SJCRH30 (cell line): Measurements from ENCODE around the gene CREB3L2. TPM values are rescaled to one million over a fixed set of nuclear protein-coding genes. Genes with fewer than 3 reads are reported as not detected.
A peak's percentile ranks its signal among the peaks of the same experiment; 100 is the strongest.

Experiments used
- DNase-seq, 2 experiments: peaks; one replicate each; pipeline ENCODE4 v3.0.0-alpha.2; 2015 to 2020
- H3K27ac ChIP-seq: fragments of 250-450 bp; sonication (Bioruptor Pico); 2 replicates; pipeline ENCODE4 v1.5.1; 2020; ENCODE audit warnings: mild to moderate bottlenecking, moderate library complexity
- H3K27me3 ChIP-seq: fragments of 250-450 bp; sonication (Bioruptor Pico); 2 replicates; pipeline ENCODE4 v1.5.1; 2020; ENCODE audit warnings: mild to moderate bottlenecking, moderate library complexity
- H3K36me3 ChIP-seq: fragments of 250-450 bp; sonication (Bioruptor Pico); 2 replicates; pipeline ENCODE4 v1.5.1; 2020; ENCODE audit warnings: mild to moderate bottlenecking, moderate library complexity
- H3K4me1 ChIP-seq: fragments of 250-450 bp; sonication (Bioruptor Pico); 2 replicates; pipeline ENCODE4 v1.5.1; 2020; ENCODE audit warnings: mild to moderate bottlenecking, moderate library complexity
- H3K4me3 ChIP-seq: fragments of 250-450 bp; sonication (Bioruptor Pico); 2 replicates; pipeline ENCODE4 v1.5.1; 2020; ENCODE audit warnings: mild to moderate bottlenecking, moderate library complexity
- H3K9me3 ChIP-seq: fragments of 250-450 bp; sonication (Bioruptor Pico); replicated peaks from 2 replicates; pipeline ENCODE4 v1.5.1; 2020; ENCODE audit warnings: mild to moderate bottlenecking, moderate library complexity
- total RNA-seq: library from RNA; depleted of rRNA; stranded (reverse); fragments of >200 nt; shearing (Covaris generic); gene quantifications from 2 replicates; pipeline ENCODE4 v1.2.3, GENCODE V29; 2014

CREB3L2 gene
- total RNA-seq, 1 experiment from 2014 or later, result 18.7 TPM

GRCh38 chr7:138002096-138002827, 376 bp upstream of the CREB3L2 start:
- H3K9me3 ChIP-seq, result no peaks in the 10 kb centered on the region
- 0 out of 2 replicates have a peak, but pooled peaks cover 4% of the 10 kb centered on the region for H3K4me1 ChIP-seq
- H3K27me3 ChIP-seq, result no peaks in the 10 kb centered on the region
- H3K27ac ChIP-seq, result peak overlapping the region; percentile 81; the same call in 1 of the 2 replicates
- no peaks in the 10 kb centered on the region for H3K36me3 ChIP-seq
- H3K4me3 ChIP-seq, result peak overlapping the region; percentile 78
- DNase-seq, result peak; percentile 98 to 99

DNA sequence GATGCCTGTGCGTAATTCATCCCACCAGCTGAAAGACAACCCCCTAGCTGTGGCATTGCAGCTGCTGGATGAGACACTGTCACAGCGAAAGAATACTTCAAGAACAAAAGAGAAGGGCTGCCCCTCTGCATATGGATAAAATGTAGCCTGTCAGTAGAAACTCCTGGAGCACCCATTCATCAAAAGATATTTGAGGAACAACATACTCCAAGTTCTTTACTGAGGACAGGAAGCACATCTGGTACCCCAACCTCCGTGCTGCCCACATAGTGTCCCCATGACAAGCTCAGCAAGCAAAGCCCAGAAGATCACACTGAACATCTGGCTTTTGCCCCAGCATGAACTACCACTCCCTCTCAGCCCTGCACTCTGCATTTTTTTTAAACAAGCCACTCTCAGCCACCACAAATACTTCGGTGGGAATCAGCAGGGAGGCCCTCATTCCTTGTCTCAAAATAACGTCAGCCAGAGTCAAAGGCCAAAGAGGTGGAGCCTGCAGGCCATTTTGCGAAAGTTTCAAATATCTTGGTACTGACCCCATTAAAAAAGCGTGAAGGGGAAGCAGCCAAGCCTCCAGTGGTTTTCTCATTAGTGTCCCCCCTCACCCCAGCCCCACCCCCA, 1.7 kb downstream of the CREB3L2 start:
- no peaks in the 10 kb centered on the region for H3K36me3 ChIP-seq
- H3K9me3 ChIP-seq, result no peaks in the 10 kb centered on the region
- H3K27ac ChIP-seq, result peak overlapping the region; percentile 81
- peak; percentile 79 to 87 for DNase-seq
- peak overlapping the region; percentile 78 for H3K4me3 ChIP-seq
- H3K4me1 ChIP-seq, result 0 out of 2 replicates have a peak, but pooled peaks cover 4% of the 10 kb centered on the region
- H3K27me3 ChIP-seq, result no peaks in the 10 kb centered on the region

DNA sequence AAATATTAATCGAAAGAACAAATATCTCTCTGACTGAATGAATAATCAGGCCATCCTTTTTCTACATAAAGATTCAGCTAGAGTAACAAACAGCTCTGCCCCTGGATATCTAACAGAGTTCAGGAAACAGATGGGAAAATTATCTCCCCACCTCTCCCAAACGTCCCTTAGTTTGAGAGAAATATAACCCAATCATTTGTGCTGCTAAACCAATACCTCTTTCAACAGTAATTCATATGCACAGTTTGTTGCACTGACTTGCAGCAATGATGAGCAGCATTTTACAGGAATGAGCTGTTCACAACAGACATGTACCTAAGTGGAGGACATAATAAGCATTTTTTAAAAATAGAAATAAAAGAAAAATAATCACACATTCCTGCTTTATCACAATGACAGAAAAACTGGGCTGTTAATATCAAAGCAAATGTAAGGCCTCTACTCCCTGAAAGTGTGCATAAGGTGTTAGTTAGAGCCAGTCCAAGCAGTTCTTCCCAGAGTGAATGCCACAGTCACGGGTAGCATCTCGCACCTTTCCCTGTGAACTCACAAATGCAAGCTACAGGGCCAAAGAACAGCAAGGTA, 2.3 kb downstream of the CREB3L2 start:
- DNase-seq, result no peak
- peak overlapping the region; percentile 81 for H3K27ac ChIP-seq
- H3K4me1 ChIP-seq, result 0 out of 2 replicates have a peak, but pooled peaks cover 4% of the 10 kb centered on the region
- peak overlapping the region; percentile 78 for H3K4me3 ChIP-seq
- H3K27me3 ChIP-seq, result no peaks in the 10 kb centered on the region
- H3K9me3 ChIP-seq, result no peaks in the 10 kb centered on the region
- H3K36me3 ChIP-seq, result no peaks in the 10 kb centered on the region

- Histone ChIP-seq H3K36me3 (no peaks in the 10 kb centered on the region), H3K27me3 (no peaks in the 10 kb centered on the region), H3K4me3 (no peak overlapping the region), H3K27ac (no peak overlapping the region), H3K4me1 (0 out of 2 replicates have a peak, but pooled peaks cover 4% of the 10 kb centered on the region), H3K9me3 (no peaks in the 10 kb centered on the region)
- DNase-seq, result no peak
Observed at GRCh38 chr7:137998250-137998649, 3.6 kb downstream of the CREB3L2 start.

- no peak for DNase-seq
- Histone ChIP-seq H3K27ac (no peak overlapping the region), H3K27me3 (no peaks in the 10 kb centered on the region), H3K36me3 (no peaks in the 10 kb centered on the region), H3K9me3 (no peaks in the 10 kb centered on the region), H3K4me1 (peaks cover 12% of the 10 kb centered on the region), H3K4me3 (no peak overlapping the region)
Observed at GRCh38 chr7:137996871-137997270, 5.0 kb downstream of the CREB3L2 start.

- no peaks in the 10 kb centered on the region for H3K36me3 ChIP-seq
- DNase-seq, result no peak
- no peak overlapping the region for H3K27ac ChIP-seq
- H3K9me3 ChIP-seq, result no peaks in the 10 kb centered on the region
- H3K27me3 ChIP-seq, result no peaks in the 10 kb centered on the region
- H3K4me1 ChIP-seq, result peaks cover 12% of the 10 kb centered on the region
- H3K4me3 ChIP-seq, result no peak overlapping the region
Observed at GRCh38 chr7:137996386-137996851, 5.5 kb downstream of the CREB3L2 start.

- no peak for DNase-seq
- Histone ChIP-seq H3K4me1 (peaks cover 8% of the 10 kb centered on the region), H3K9me3 (no peaks in the 10 kb centered on the region), H3K27me3 (no peaks in the 10 kb centered on the region), H3K27ac (no peak overlapping the region), H3K36me3 (no peaks in the 10 kb centered on the region), H3K4me3 (no peak overlapping the region)
Observed at GRCh38 chr7:137994216-137994615, 7.7 kb downstream of the CREB3L2 start.

DNA sequence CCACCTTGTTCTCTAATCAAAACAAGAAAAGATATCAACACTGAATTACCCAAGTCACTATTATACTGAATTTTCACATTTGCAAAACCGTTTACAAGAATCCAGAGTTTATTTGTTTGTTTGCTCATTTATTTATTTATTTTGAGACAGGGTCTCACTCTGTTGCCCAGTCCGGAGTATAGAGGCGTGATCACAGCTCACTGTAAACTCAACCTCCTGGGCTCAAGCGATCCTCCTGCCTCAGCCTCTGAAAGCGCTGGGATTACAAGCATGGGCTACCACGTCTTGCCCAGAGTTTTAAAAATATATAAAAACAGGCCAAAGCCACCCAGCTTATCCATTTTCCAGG, 8.5 kb downstream of the CREB3L2 start:
- no peak overlapping the region for H3K4me3 ChIP-seq
- H3K27ac ChIP-seq, result no peak overlapping the region
- H3K9me3 ChIP-seq, result no peaks in the 10 kb centered on the region
- H3K27me3 ChIP-seq, result no peaks in the 10 kb centered on the region
- no peak for DNase-seq
- no peaks in the 10 kb centered on the region for H3K36me3 ChIP-seq
- H3K4me1 ChIP-seq, result peaks cover 11% of the 10 kb centered on the region

- peak overlapping the region; percentile 16 for H3K27ac ChIP-seq
- H3K9me3 ChIP-seq, result no peaks in the 10 kb centered on the region
- no peaks in the 10 kb centered on the region for H3K36me3 ChIP-seq
- no peak for DNase-seq
- H3K4me1 ChIP-seq, result peaks cover 17% of the 10 kb centered on the region
- H3K4me3 ChIP-seq, result no peak overlapping the region
- H3K27me3 ChIP-seq, result no peaks in the 10 kb centered on the region
Observed at GRCh38 chr7:137992550-137993394, 9.1 kb downstream of the CREB3L2 start.

- no peak overlapping the region for H3K4me3 ChIP-seq
- H3K27ac ChIP-seq, result peak overlapping the region; percentile 16
- DNase-seq, result peak in 1 of 2 experiments; percentile 50
- no peaks in the 10 kb centered on the region for H3K36me3 ChIP-seq
- H3K9me3 ChIP-seq, result no peaks in the 10 kb centered on the region
- H3K27me3 ChIP-seq, result no peaks in the 10 kb centered on the region
- peaks cover 23% of the 10 kb centered on the region for H3K4me1 ChIP-seq
Observed at GRCh38 chr7:137992104-137992549, 9.8 kb downstream of the CREB3L2 start.

- no peak overlapping the region for H3K27ac ChIP-seq
- DNase-seq, result no peak
- H3K4me1 ChIP-seq, result peaks cover 29% of the 10 kb centered on the region
- H3K4me3 ChIP-seq, result no peak overlapping the region
- H3K27me3 ChIP-seq, result no peaks in the 10 kb centered on the region
- no peaks in the 10 kb centered on the region for H3K36me3 ChIP-seq
- no peaks in the 10 kb centered on the region for H3K9me3 ChIP-seq
Observed at GRCh38 chr7:137990251-137990941, 11.5 kb downstream of the CREB3L2 start.

GRCh38 chr7:137989590-137989989, 12.3 kb downstream of the CREB3L2 start:
- H3K36me3 ChIP-seq, result no peaks in the 10 kb centered on the region
- H3K27ac ChIP-seq, result no peak overlapping the region
- H3K9me3 ChIP-seq, result no peaks in the 10 kb centered on the region
- no peaks in the 10 kb centered on the region for H3K27me3 ChIP-seq
- DNase-seq, result no peak
- no peak overlapping the region for H3K4me3 ChIP-seq
- peaks cover 29% of the 10 kb centered on the region for H3K4me1 ChIP-seq

GRCh38 chr7:137989094-137989493, 12.8 kb downstream of the CREB3L2 start:
- peaks cover 29% of the 10 kb centered on the region for H3K4me1 ChIP-seq
- H3K27ac ChIP-seq, result no peak overlapping the region
- no peak for DNase-seq
- H3K4me3 ChIP-seq, result no peak overlapping the region
- H3K27me3 ChIP-seq, result no peaks in the 10 kb centered on the region
- H3K36me3 ChIP-seq, result no peaks in the 10 kb centered on the region
- H3K9me3 ChIP-seq, result no peaks in the 10 kb centered on the region

DNA sequence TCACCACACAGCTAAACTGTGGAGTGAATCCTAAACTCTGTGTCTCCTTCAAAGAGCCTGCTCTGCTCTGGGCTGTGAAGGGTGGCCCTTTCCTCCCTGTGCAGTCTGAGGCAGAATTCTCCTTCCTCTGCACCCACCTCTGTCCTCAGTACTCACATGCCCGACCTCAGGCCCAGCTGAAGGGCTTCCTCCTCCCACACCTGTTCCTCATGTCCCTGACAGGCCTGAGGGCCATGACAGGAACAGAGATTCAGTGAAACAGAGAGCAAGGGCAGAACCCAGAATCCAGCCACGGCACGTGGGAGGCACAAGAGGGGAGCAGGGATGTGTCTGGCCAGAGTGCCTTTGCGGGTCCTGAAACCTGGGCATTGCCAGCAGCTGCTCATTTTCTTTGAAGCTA, 13.9 kb downstream of the CREB3L2 start:
- peak; percentile 64 to 78 for DNase-seq
- peaks cover 27% of the 10 kb centered on the region for H3K4me1 ChIP-seq

More for the DNA sequence above, 13.9 kb downstream of the CREB3L2 start:
- no peak overlapping the region for H3K27ac ChIP-seq
- no peaks in the 10 kb centered on the region for H3K36me3 ChIP-seq
- no peaks in the 10 kb centered on the region for H3K9me3 ChIP-seq
- no peaks in the 10 kb centered on the region for H3K27me3 ChIP-seq
- H3K4me3 ChIP-seq, result no peak overlapping the region
